Measurements from ENCODE around the gene ASAP3.

ASAP3 gene

DNA sequence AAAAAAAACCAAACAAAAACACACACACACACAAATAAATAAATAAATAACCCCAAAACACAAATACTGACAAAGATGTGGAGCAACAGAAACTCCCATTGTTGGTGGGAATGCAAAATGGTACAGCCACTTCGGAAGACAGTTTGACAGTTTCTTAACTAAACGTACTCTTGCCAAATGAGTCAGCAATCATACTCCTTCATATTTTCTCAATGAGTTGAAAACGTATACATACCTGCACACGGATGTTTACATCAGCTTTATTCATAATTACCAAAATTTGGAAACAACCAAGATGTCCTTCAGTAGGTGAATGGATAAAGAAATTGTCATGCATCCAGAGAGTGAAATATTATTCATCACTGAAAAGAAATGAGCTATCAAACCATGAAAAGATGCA is 23.5 kb downstream of the ASAP3 start:
- Histone ChIP-seq H3K4me2 (ENCODE audit: insufficient read depth, low read length, poor library complexity, severe bottlenecking) (no peak overlapping the region), H3K4me1 (ENCODE audit: control insufficient read depth in 2 of 2, insufficient read depth in 1 of 2, low read depth in 1 of 2, low read length in 2 of 2) (no peaks in the 10 kb centered on the region), H3K18ac (ENCODE audit: low read length) (no peak overlapping the region), H3K23ac (ENCODE audit: low read depth, low read length, poor library complexity) (no peak overlapping the region), H4K8ac (ENCODE audit: low read depth, low read length) (no peak overlapping the region), H3K36me3 (replicated peaks in 1 of 2; ENCODE audit: control insufficient read depth in 2 of 2, insufficient read depth in 2 of 2, low read length in 2 of 2) (peaks cover 0 to 58% of the 10 kb centered on the region in 2 donors), H2AFZ (ENCODE audit: low read length) (no peak overlapping the region), H3K14ac (ENCODE audit: low read length) (no peak overlapping the region), H3K9me3 (replicated peaks in 1 of 2; ENCODE audit: control insufficient read depth in 2 of 2, insufficient read depth in 1 of 2, low read depth in 1 of 2, low read length in 2 of 2) (peaks cover 0 to 3% of the 10 kb centered on the region in 2 donors), H3K4ac (ENCODE audit: low read length) (no peak overlapping the region), H3K4me3 (ENCODE audit: low read length in 2 of 2) (no peak overlapping the region), H3K79me1 (ENCODE audit: low read depth, low read length) (no peaks in the 10 kb centered on the region), H2BK5ac (ENCODE audit: low read length) (no peak overlapping the region), H2BK15ac (ENCODE audit: low read length) (no peak overlapping the region), H3K27ac (replicated peaks; ENCODE audit: low read length) (no peak overlapping the region), H4K91ac (ENCODE audit: low read depth, low read length, poor library complexity) (no peak overlapping the region), H2BK12ac (ENCODE audit: low read length) (no peak overlapping the region), H2AK5ac (ENCODE audit: low read depth, low read length) (no peak overlapping the region), H3K27me3 (ENCODE audit: control insufficient read depth in 3 of 3, insufficient read depth in 3 of 3, low read depth in 1 of 3, low read length in 3 of 3) (no peaks in the 10 kb centered on the region), H3K9ac (ENCODE audit: low read depth, low read length, poor library complexity) (no peak overlapping the region), H2BK120ac (ENCODE audit: low read depth, low read length) (no peak overlapping the region)
- no CpG with 5 or more reads among the region's 4 CpGs for whole genome bisulfite sequencing, 2 donors (ENCODE audit: extremely low coverage in 2 of 2, insufficient read length in 2 of 2, insufficient replicate concordance in 1 of 2)
- no peak for DNase-seq (ENCODE audit: low spot score)

DNA sequence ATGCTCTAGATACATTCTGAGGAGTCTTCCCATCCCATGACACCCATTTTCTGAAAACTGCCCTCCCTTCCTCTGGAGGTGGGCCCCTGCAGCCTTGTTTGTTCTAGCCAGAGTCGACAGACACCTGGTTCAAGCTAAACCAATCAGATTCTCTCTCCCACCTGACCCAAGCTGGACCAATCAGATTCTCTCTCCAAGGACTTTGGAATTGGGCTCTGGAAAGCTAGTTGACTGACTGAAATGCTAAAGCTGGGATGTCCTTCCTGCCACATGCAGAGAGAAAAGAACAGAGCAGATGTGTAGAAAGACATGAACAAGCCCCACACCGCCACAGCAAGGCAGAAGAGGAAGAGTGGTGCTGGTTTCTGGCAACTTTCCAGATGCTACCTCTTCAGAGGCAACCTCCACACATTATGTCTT is 24.6 kb downstream of the ASAP3 start:
- H2BK15ac ChIP-seq (ENCODE audit: low read length), result no peak overlapping the region
- no peak overlapping the region for H3K18ac ChIP-seq (ENCODE audit: low read length)
- H4K91ac ChIP-seq (ENCODE audit: low read depth, low read length, poor library complexity), result no peak overlapping the region
- H2BK5ac ChIP-seq (ENCODE audit: low read length), result no peak overlapping the region
- no peak overlapping the region for H2AFZ ChIP-seq (ENCODE audit: low read length)
- no peak overlapping the region for H3K9ac ChIP-seq (ENCODE audit: low read depth, low read length, poor library complexity)
- H3K14ac ChIP-seq (ENCODE audit: low read length), result no peak overlapping the region
- no peaks in the 10 kb centered on the region for H3K79me1 ChIP-seq (ENCODE audit: low read depth, low read length)
- no peak overlapping the region for H3K4me2 ChIP-seq (ENCODE audit: insufficient read depth, low read length, poor library complexity, severe bottlenecking)
- H2BK120ac ChIP-seq (ENCODE audit: low read depth, low read length), result no peak overlapping the region
- H3K4me1 ChIP-seq (ENCODE audit: control insufficient read depth in 2 of 2, insufficient read depth in 1 of 2, low read depth in 1 of 2, low read length in 2 of 2), result no peaks in the 10 kb centered on the region
- no peak overlapping the region for H3K4ac ChIP-seq (ENCODE audit: low read length)
- H3K4me3 ChIP-seq (ENCODE audit: low read length in 2 of 2), result no peak overlapping the region
- no peak overlapping the region for H4K8ac ChIP-seq (ENCODE audit: low read depth, low read length)
- H3K27ac ChIP-seq (replicated peaks; ENCODE audit: low read length), result no peak overlapping the region
- no peak overlapping the region for H2AK5ac ChIP-seq (ENCODE audit: low read depth, low read length)
- no CpG with 5 or more reads among the region's 2 CpGs for WGBS, 2 donors (ENCODE audit: extremely low coverage in 2 of 2, insufficient read length in 2 of 2, insufficient replicate concordance in 1 of 2)
- H3K27me3 ChIP-seq (ENCODE audit: control insufficient read depth in 3 of 3, insufficient read depth in 3 of 3, low read depth in 1 of 3, low read length in 3 of 3), result no peaks in the 10 kb centered on the region
- no peak overlapping the region for H3K23ac ChIP-seq (ENCODE audit: low read depth, low read length, poor library complexity)
- no peak for DNase-seq (ENCODE audit: low spot score)
- H3K36me3 ChIP-seq (replicated peaks in 1 of 2; ENCODE audit: control insufficient read depth in 2 of 2, insufficient read depth in 2 of 2, low read length in 2 of 2), result peaks cover 0 to 70% of the 10 kb centered on the region in 2 donors
- H2BK12ac ChIP-seq (ENCODE audit: low read length), result no peak overlapping the region
- peaks cover 0 to 3% of the 10 kb centered on the region in 2 donors for H3K9me3 ChIP-seq (replicated peaks in 1 of 2; ENCODE audit: control insufficient read depth in 2 of 2, insufficient read depth in 1 of 2, low read depth in 1 of 2, low read length in 2 of 2)

DNA sequence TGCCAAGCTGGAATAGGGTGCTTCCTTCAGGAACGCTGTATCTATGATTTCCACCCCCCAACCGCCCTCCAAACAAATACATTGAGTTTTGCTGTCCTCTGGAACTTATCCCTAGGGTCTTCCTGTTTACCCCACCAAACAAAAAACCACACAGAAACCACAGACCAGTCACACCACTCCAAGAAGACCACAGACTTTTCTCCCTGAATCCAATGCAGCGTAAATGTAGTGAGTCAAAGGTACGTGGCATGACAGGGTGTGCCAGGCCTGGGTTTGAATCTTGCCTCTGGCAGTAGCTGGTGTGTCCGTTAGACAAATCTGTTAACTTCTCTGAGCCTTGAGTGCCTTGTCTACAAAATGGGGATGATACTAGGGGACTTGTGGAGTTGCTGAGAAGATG is 27.8 kb downstream of the ASAP3 start:
- H3K27me3 ChIP-seq (ENCODE audit: control insufficient read depth in 3 of 3, insufficient read depth in 3 of 3, low read depth in 1 of 3, low read length in 3 of 3), result no peaks in the 10 kb centered on the region
- H3K4me3 ChIP-seq (ENCODE audit: low read length in 2 of 2), result no peak overlapping the region
- H3K9me3 ChIP-seq (replicated peaks in 1 of 2; ENCODE audit: control insufficient read depth in 2 of 2, insufficient read depth in 1 of 2, low read depth in 1 of 2, low read length in 2 of 2), result no peaks in the 10 kb centered on the region
- H3K4me2 ChIP-seq (ENCODE audit: insufficient read depth, low read length, poor library complexity, severe bottlenecking), result no peak overlapping the region
- H3K79me1 ChIP-seq (ENCODE audit: low read depth, low read length), result no peaks in the 10 kb centered on the region
- no peak overlapping the region for H3K4ac ChIP-seq (ENCODE audit: low read length)
- no peak overlapping the region for H2BK12ac ChIP-seq (ENCODE audit: low read length)
- H2BK5ac ChIP-seq (ENCODE audit: low read length), result no peak overlapping the region
- no CpG with 5 or more reads among the region's 5 CpGs for WGBS, 2 donors (ENCODE audit: extremely low coverage in 2 of 2, insufficient read length in 2 of 2, insufficient replicate concordance in 1 of 2)
- no peak overlapping the region for H3K9ac ChIP-seq (ENCODE audit: low read depth, low read length, poor library complexity)
- H3K27ac ChIP-seq (replicated peaks; ENCODE audit: low read length), result no peak overlapping the region
- H3K23ac ChIP-seq (ENCODE audit: low read depth, low read length, poor library complexity), result no peak overlapping the region
- H4K91ac ChIP-seq (ENCODE audit: low read depth, low read length, poor library complexity), result no peak overlapping the region
- H3K14ac ChIP-seq (ENCODE audit: low read length), result peak overlapping the region; percentile 47
- H3K36me3 ChIP-seq (replicated peaks in 1 of 2; ENCODE audit: control insufficient read depth in 2 of 2, insufficient read depth in 2 of 2, low read length in 2 of 2), result peaks cover 0 to 93% of the 10 kb centered on the region in 2 donors
- no peak overlapping the region for H2BK15ac ChIP-seq (ENCODE audit: low read length)
- no peak overlapping the region for H2BK120ac ChIP-seq (ENCODE audit: low read depth, low read length)
- H4K8ac ChIP-seq (ENCODE audit: low read depth, low read length), result no peak overlapping the region
- no peak overlapping the region for H2AFZ ChIP-seq (ENCODE audit: low read length)
- DNase-seq (ENCODE audit: low spot score), result no peak
- peak overlapping the region; percentile 3 for H3K18ac ChIP-seq (ENCODE audit: low read length)
- H3K4me1 ChIP-seq (ENCODE audit: control insufficient read depth in 2 of 2, insufficient read depth in 1 of 2, low read depth in 1 of 2, low read length in 2 of 2), result no peaks in the 10 kb centered on the region
- no peak overlapping the region for H2AK5ac ChIP-seq (ENCODE audit: low read depth, low read length)

DNA sequence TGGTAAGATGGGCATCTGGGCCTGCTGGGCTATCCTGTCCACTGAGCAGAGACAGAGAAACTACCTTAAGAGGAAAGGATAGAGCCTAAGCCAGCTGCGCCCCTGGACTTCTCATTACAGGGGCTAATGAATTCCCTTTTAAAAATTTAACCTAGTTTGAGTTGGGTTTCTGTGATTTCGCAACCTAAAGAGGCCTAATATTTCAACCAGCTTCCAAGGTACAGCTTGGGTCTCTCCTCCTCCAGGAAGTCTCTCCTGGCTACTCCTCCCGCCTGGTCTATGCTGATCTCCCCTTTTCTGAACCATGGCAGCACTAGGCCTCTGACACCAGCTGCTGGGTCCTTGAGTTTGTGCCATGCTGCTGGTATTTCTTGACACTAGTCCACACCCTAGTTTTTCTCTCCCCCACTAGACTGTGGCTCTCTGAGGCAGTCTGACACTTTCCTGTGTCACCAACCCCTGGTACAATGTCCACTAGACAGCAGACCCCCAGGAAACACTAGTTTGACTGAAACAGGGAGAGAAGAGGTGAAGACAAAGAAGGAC is 30.5 kb downstream of the ASAP3 start:
- peaks cover 0 to 97% of the 10 kb centered on the region in 2 donors for H3K36me3 ChIP-seq (replicated peaks in 1 of 2; ENCODE audit: control insufficient read depth in 2 of 2, insufficient read depth in 2 of 2, low read length in 2 of 2)
- no peak overlapping the region for H3K18ac ChIP-seq (ENCODE audit: low read length)
- no CpG with 5 or more reads among the region's 3 CpGs for WGBS, 2 donors (ENCODE audit: extremely low coverage in 2 of 2, insufficient read length in 2 of 2, insufficient replicate concordance in 1 of 2)

More for the DNA sequence above, 30.5 kb downstream of the ASAP3 start:
- Histone ChIP-seq H4K8ac (ENCODE audit: low read depth, low read length) (no peak overlapping the region), H3K9ac (ENCODE audit: low read depth, low read length, poor library complexity) (no peak overlapping the region), H3K27ac (replicated peaks; ENCODE audit: low read length) (no peak overlapping the region), H2BK5ac (ENCODE audit: low read length) (no peak overlapping the region), H2BK15ac (ENCODE audit: low read length) (no peak overlapping the region), H3K4ac (ENCODE audit: low read length) (no peak overlapping the region), H3K79me1 (ENCODE audit: low read depth, low read length) (no peaks in the 10 kb centered on the region), H2BK12ac (ENCODE audit: low read length) (no peak overlapping the region), H2AK5ac (ENCODE audit: low read depth, low read length) (no peak overlapping the region), H3K9me3 (replicated peaks in 1 of 2; ENCODE audit: control insufficient read depth in 2 of 2, insufficient read depth in 1 of 2, low read depth in 1 of 2, low read length in 2 of 2) (no peaks in the 10 kb centered on the region), H3K4me2 (ENCODE audit: insufficient read depth, low read length, poor library complexity, severe bottlenecking) (no peak overlapping the region), H2BK120ac (ENCODE audit: low read depth, low read length) (no peak overlapping the region), H3K4me1 (ENCODE audit: control insufficient read depth in 2 of 2, insufficient read depth in 1 of 2, low read depth in 1 of 2, low read length in 2 of 2) (no peaks in the 10 kb centered on the region), H3K4me3 (ENCODE audit: low read length in 2 of 2) (no peak overlapping the region), H3K27me3 (ENCODE audit: control insufficient read depth in 3 of 3, insufficient read depth in 3 of 3, low read depth in 1 of 3, low read length in 3 of 3) (no peaks in the 10 kb centered on the region), H2AFZ (ENCODE audit: low read length) (no peak overlapping the region), H4K91ac (ENCODE audit: low read depth, low read length, poor library complexity) (no peak overlapping the region), H3K14ac (ENCODE audit: low read length) (no peak overlapping the region), H3K23ac (ENCODE audit: low read depth, low read length, poor library complexity) (no peak overlapping the region)
- DNase-seq (ENCODE audit: low spot score), result no peak
